Lung microvascular endothelial cell (primary cell): ENCODE results near the gene RPL18A. TPM values are rescaled to one million over a fixed set of nuclear protein-coding genes. Genes with fewer than 3 reads are reported as not detected.

Experiments used
- DNase-seq, 2 donors: peaks; one replicate each; pipeline versions ENCODE4 v3.0.0 to v3.0.0-alpha.2; 2010; ENCODE audit warnings: low read depth in 2 of 2
- total RNA-seq: library from RNA; depleted of rRNA; stranded (reverse); fragments of >200 nt; gene quantifications from 2 replicates; pipeline ENCODE4 v1.2.1, GENCODE V29; 2014

RPL18A gene
- total RNA-seq = 1,225 and 1,496 TPM in 2 replicates

GRCh38 chr19:17859533-17860330, at the start of gene RPL18A:
RPL18A (plus strand) TSS chr19:17859910; CDS start chr19:17859957, 47 bp downstream.
- DNase-seq = peak; percentile 100

GRCh38 chr19:17811103-17811502, 48.6 kb upstream of the RPL18A start:
- no peak for DNase-seq

- no peak for DNase-seq
Measured at GRCh38 chr19:17811681-17812080, 48.0 kb upstream of the RPL18A start.

GRCh38 chr19:17812099-17812498, 47.6 kb upstream of the RPL18A start:
- DNase-seq = no peak

GRCh38 chr19:17817668-17818363, 41.9 kb upstream of the RPL18A start:
- no peak for DNase-seq

GRCh38 chr19:17821190-17821589, 38.5 kb upstream of the RPL18A start, which contains the start of gene INSL3:
INSL3 (minus strand) TSS chr19:17821519; CDS start chr19:17821506, 13 bp downstream.
- DNase-seq = no peak

GRCh38 chr19:17824339-17824738, 35.4 kb upstream of the RPL18A start:
- no peak for DNase-seq

- no peak for DNase-seq
Measured at GRCh38 chr19:17826508-17827056, 33.1 kb upstream of the RPL18A start.

GRCh38 chr19:17829855-17830566, 29.7 kb upstream of the RPL18A start:
- DNase-seq = peak in 1 of 2 donors; percentile 46

- peak; percentile 87 to 91 for DNase-seq
Measured at GRCh38 chr19:17830567-17831418, 28.9 kb upstream of the RPL18A start.

- DNase-seq = no peak
Measured at GRCh38 chr19:17831419-17831888, 28.3 kb upstream of the RPL18A start.

- DNase-seq = no peak
Measured at GRCh38 chr19:17832443-17833208, 27.1 kb upstream of the RPL18A start.

GRCh38 chr19:17834350-17835181, 25.1 kb upstream of the RPL18A start:
- DNase-seq = no peak

GRCh38 chr19:17835182-17836006, 24.3 kb upstream of the RPL18A start:
- no peak for DNase-seq

GRCh38 chr19:17836530-17836929, 23.2 kb upstream of the RPL18A start:
- DNase-seq = no peak

- no peak for DNase-seq
Measured at GRCh38 chr19:17837972-17838371, 21.7 kb upstream of the RPL18A start.

- DNase-seq = no peak
Measured at GRCh38 chr19:17840019-17840418, 19.7 kb upstream of the RPL18A start.

- no peak for DNase-seq
Measured at GRCh38 chr19:17841371-17841809, 18.3 kb upstream of the RPL18A start.
